Omental fat pad (tissue), 4 donors: ENCODE results near the gene MOB3B. TPM values are rescaled to one million over a fixed set of nuclear protein-coding genes. Genes with fewer than 3 reads are reported as not detected.

Experiments used
- ATAC-seq: fragments of 150-250 bp; one replicate; pipeline ENCODE4 v1.9.1; 2016; ENCODE audit warnings: mild to moderate bottlenecking, moderate library complexity; ENCODE audit not compliant: low FRiP score
- DNase-seq: peaks from one replicate; pipeline ENCODE4 v3.0.0-alpha.2; 2019; ENCODE audit warnings: low spot score
- CTCF ChIP-seq, 3 donors: fragments of 450-650 bp; IDR thresholded peaks; one replicate each; pipeline ENCODE4 v1.5.1; 2016 to 2017; ENCODE audit warnings: antibody characterized with exemption in 3 of 3, mild to moderate bottlenecking in 3 of 3, moderate library complexity in 2 of 3
- total RNA-seq, 4 donors: library from RNA; depleted of rRNA; stranded (reverse); fragments of >200 nt; gene quantifications; one replicate each; pipeline ENCODE4 v1.1.0, GENCODE V29; 2016

The MOB3B gene
- total RNA-seq, 4 donors from 2014 or later, result 7.9 to 11.5 (median 9.4) TPM

- no peak for ATAC-seq
- DNase-seq, result no peak
- no peak for TF ChIP-seq CTCF (IDR thresholded peaks at IDR 0.05)
Observed at GRCh38 chr9:27361492-27361891, 168.1 kb downstream of the MOB3B start.

- ATAC-seq, result no peak
- no peak for TF ChIP-seq CTCF (IDR thresholded peaks at IDR 0.05)
- no peak for DNase-seq
Observed at GRCh38 chr9:27359763-27360162, 169.9 kb downstream of the MOB3B start.

GRCh38 chr9:27358007-27358406 lies 171.6 kb downstream of the MOB3B start:
- no peak for TF ChIP-seq CTCF (IDR thresholded peaks at IDR 0.05)
- no peak for DNase-seq
- no peak for ATAC-seq

- no peak for TF ChIP-seq CTCF (IDR thresholded peaks at IDR 0.05)
- ATAC-seq (no peak), DNase-seq (no peak)
Observed at GRCh38 chr9:27356446-27356845, 173.2 kb downstream of the MOB3B start.

- TF ChIP-seq CTCF (IDR thresholded peaks at IDR 0.05), result no peak
- ATAC-seq (no peak), DNase-seq (no peak)
Observed at GRCh38 chr9:27355166-27355565, 174.4 kb downstream of the MOB3B start.

GRCh38 chr9:27353474-27354229 lies 176.0 kb downstream of the MOB3B start:
- DNase-seq (no peak), ATAC-seq (no peak)
- TF ChIP-seq CTCF (IDR thresholded peaks at IDR 0.05), result no peak

GRCh38 chr9:27353166-27353473 lies 176.5 kb downstream of the MOB3B start:
- no peak for TF ChIP-seq CTCF (IDR thresholded peaks at IDR 0.05)
- ATAC-seq, result no peak
- no peak for DNase-seq
